Activated CD8-positive, alpha-beta memory T cell treated with anti-CD3 and anti-CD28 coated beads, Interleukin-2, amount 50 U/mL, for 1 hour (primary cell): ENCODE data around the gene FARP2.
"Not testable (repeated sequence)": the region's sequence is repeated elsewhere in the genome, so short reads cannot be mapped to it uniquely, and the experiment has no call there.

ENCODE experiments used
- DNase-seq: peaks from one replicate; pipeline ENCODE4 v3.0.0-alpha.2; 2020; ENCODE audit errors: extremely low read depth

The FARP2 gene

DNA sequence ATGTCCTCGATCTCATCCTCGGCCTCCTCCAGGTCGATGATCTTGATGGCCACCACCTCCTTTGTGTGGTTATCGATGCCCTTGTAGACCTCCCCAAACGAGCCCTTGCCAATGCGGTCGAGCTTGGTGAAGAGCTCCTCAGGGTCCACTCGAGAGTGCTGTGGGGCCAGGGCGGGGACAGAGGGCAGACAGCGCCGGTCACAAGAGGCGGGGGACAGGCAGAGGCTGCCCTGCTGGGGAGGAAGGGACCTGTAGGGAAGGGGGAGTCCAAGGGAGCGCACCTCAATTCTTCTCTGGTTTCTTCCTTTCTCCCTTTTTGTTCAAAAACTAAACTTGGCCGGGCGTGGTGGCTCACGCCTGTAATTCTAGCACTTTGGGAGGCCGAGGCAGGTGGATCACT, 145.5 kb downstream of the FARP2 start:
- no peak for DNase-seq

DNA sequence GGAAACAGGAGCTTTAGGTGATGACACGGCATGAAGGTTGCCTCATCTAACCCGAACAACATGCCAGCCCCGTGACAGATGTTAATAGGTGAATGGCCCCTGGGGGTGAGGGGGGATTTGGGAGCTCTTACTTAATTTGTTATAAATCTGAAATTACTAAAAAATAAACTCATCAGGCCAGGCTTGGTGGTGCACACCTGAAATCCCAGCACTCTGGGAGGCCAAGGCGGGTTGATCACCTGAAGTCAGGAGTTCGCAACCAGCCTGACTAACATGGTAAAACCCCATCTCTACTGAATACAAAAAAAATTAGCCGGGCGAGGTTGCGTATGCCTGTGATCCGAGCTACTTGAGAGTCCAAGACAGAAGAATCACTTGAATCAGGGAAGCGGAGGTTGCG, 146.2 kb downstream of the FARP2 start:
- DNase-seq: no peak

DNA sequence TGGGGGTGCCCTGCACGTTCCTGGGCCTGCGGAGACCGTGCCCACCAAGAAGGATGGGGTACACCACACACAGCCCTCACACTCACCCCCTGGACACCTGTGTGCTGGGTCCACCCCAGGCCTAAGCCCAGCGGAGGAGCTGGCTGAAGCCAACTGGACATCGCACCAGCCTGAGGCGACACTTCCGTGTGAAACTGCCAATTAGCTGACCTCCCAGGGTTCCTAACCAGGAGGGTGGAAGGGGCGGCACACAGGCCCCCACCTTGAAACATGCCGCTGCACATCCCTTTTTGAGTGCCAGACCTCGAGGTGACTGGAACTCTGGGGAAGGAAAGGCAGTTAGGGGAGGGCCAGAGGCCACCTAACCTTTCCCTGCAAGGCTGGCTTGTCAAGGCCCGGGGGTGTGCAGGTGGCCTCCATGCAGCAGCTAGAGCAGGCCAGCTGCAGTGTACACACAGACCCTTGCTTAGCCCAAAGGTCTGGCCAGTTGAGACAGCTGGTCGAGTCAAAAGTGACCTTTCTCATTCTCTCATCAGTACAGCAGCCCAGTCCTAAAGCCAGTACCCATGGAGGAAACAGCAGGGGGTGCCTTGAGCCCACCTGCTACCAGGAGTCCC, 147.8 kb downstream of the FARP2 start:
- DNase-seq: no peak

DNA sequence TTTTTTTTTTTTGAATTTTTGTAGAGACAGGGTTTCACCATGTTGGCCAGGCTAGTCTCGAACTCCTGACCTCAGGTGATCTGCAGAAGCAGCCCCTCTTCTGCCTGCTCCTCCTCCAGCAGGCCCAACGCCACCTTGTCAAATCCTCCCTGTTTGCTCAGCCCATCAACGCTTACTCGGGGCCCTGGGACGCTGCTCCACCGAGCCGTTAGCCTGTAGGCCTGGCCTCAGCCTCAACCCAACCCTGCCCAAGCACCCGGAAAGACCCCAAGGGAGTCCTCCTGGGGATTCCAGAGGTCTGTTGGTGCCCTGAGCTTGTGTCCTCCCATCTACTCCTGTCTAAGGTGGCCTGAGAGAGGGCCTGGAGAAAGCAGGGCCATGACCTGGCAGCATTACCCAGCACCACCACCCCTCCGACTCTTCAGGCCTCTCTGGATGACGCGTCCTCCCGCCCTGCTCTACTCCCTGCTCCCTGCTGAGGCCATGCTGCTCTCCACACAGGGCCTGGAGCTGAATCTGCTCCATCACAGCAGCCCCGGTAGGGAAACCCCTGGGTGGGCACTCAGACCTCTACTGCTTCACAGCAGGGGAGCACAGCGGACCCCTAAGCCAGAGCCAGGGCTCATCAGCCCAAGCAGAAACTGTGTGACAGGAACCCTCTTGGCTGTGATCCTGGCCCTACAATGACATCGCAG, 149.1 kb downstream of the FARP2 start:
- no peak for DNase-seq

DNA sequence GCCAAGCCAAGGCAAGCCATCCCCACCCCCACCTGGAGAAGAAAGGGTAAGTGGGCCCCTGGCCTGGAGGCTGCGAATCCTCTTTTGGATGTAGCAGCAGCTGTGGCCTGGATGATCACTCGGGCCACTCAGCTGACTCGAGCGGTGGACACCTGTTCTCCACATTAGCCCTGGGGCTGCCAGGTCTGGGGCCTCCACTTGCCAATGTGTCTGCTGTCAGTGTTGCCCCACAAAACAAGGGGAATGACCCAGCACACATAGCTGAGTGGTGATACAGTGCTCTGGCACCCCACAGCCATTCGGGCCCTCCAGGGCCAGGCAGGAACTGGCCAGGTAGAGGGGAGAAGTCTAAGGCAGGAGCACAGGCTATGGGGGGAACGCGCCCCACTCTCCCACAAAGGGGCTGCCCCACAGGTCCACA, 149.7 kb downstream of the FARP2 start:
- DNase-seq: no peak

DNA sequence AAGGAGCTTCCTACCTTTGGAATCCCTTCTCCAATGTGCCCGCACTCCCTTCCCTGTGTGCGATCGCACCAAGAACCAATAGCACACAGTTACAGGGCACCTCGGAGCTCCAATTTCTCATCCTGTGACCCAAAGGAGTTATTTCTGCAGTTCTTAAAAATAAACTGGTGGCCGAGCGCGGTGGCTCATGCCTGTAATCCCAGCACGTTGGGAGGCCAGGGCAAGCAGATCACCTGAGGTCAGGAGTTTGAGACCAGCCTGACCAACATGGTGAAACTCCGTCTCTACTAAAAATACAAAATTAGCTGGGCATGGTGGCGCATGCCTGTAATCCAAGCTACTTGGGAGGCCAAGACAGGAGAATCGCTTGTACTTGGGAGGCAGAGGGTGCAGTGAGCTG, 150.2 kb downstream of the FARP2 start:
- not testable (repeated sequence) for DNase-seq

DNA sequence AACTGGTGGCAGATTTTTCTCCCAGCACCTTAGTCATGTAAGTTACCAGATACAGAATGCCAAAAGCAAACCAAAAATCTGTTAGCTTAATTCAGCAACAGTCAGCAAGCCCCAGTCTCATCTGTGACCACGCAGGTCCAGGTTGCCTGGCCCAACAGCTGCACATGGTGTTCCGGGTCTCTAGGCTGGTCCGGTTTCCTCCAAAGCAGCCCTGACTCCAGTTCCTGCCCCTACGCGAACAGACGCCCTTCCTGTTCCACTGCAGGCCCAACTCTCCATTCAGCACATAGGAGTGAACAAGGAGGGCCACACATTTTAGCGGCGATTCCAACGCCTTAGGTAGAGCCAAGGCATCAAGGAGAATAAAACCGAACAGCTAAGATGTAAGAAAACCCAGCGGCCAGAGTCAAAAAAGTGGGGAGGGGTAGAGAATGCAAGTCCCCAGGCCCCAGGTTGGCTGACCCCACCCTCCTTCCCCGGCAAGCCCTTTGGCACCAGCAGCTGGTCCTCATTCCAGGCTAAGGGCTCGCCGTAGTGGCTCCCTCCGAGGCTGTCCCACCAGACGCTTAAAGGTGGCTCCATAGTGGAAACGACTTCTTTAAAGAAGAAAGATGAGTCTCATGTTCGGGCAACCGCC, 150.8 kb downstream of the FARP2 start:
- DNase-seq: no peak

DNA sequence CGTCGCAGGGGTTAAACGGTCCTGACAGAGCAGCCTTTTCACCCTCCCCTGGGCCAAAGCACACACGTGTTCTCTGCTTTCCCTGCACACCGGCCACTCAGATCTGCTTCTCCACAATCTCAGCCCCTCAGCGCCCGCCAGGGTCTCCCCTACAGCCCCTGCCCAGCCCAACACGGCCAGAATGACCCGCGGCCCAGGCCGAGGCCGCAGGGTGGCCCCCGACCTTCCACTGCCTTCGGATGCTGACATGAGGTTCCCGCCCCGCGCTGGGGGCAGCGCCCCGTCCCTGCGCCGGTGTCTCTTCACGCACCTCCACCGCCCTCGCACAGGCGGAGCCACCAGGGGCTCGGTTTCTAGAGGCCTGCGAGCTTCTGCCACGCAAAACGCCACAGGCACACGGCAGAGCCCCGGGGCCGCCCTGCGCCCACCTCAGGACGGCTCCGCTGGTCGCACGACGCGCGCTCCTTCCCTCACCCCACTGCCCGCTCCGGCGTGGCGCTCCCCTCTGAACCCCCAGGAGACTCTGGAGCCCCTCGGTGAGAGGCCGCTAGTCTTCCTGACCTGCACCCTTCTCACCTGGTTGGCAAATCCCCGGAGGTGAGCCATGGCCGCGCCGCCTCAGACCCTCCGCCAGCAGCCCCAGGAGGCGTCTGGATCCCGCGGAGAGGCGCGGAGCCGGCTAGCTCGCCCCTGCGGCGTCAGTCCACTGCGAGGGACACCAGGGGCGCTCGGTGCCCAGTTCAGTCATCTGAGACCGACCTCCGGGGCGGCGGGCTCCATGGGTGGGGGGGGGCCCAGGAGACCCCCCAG, 151.6 kb downstream of the FARP2 start:
- no peak for DNase-seq

DNA sequence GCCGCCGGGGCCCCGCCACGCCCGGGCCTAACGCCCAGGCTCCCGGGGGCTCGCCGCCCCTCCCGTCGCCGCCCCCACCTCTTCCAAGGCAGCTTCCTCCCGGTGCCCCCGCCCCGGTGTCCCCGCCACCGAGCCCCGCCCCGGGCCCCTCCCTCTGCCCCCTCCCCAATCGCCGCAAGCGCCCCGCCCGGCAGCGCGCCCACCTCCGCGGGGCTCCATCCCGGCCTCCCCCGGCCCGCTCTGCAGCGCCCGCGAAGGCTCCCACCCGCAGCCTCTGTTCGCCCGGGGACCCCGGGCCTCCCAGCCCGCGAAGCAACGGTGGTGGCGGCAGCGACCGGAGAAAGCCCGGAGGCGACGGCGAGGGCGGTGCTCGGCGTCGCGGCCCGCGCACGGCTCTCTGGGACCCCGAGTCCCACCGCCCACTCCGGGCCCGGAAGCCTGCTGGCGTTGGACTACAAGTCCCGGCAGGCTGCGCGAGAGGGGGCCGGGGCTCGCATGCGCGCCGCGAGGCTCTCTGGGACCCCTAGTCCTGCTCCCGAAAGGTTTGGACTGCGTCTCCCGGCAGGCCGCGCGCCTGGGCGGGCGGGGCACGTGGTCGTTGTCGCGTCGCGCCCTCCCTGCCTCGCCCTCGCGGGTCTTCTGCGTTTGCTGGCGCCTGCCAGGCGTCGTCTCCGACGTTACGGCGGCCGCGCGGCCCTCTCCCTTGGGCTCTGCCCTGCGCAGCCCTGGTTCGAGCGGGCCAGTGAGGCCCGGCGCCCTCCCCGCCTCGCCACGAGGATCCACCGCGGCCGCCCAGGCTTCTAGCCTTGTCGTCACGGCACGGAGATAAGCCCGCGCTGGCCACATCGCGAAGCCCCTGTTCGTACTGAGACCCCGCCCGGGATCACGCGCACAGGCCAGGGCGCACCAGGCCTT, 152.4 kb downstream of the FARP2 start, which contains the start of gene STK25:
Gene STK25 (minus strand): TSS at position 345 of the 915 bp plus-strand sequence. CDS start 549 bp downstream, outside the sequence.
- peak; percentile 88 for DNase-seq

DNA sequence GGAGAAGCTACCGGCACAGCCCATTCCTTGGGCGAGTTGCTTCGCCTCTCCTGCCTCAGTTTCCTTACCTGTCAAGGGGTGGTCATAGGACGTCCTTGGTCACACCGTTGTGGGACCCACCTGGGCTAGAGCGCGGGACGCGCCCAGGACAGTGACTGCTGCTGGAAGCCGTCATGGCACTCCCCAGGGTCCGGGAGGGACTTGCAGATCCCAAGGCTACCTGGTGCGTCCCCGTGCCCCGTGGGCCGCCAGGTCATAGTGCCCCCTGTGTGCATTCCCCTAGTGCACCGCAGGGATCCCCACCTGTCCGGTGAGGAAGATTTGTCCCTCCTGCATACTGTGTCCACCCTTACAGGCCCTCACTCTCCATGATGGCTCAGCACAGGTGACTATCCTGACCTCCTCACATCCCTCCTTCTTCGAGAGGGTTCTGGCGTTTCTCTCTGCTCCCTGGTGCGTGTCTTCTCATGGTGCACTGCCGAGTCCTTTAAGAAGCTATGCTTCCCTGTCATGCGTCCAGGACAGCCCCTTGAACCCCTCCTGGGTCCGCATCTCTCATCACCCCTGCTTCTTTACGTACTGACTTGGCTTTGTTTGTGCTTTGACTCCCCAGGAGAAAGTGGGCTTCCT, 153.2 kb downstream of the FARP2 start:
- DNase-seq: no peak

DNA sequence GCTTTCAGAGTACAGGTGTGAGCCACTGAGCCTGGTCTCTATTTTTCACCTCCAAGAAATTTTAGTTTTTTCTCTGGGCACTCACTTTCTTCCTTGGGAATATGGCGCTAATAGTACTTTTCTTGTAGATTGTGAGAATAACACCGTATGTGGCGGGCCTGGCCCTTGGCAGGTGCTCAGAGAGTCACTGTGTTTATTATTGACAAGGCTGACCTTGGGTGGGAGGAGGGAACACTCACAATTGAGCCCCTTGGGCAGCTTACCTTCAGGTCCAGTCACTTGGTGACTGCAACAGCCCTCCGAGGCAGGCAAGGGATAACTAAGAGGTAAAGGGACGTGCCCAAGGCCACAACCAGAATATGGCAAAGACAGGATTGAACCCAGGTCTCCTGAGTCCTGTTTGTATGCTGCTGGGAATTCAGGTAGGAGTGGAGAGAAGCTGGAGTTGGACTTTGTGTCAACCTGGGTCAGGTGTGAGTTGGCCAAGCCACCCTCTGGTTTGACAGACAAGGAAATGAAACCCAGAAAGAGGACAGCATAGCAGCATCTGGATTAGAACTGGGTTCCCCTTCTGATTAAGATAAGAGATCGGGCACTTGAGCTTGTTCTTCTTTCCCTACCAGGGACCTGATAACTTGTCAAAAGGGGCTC, 155.1 kb downstream of the FARP2 start:
- DNase-seq: no peak

DNA sequence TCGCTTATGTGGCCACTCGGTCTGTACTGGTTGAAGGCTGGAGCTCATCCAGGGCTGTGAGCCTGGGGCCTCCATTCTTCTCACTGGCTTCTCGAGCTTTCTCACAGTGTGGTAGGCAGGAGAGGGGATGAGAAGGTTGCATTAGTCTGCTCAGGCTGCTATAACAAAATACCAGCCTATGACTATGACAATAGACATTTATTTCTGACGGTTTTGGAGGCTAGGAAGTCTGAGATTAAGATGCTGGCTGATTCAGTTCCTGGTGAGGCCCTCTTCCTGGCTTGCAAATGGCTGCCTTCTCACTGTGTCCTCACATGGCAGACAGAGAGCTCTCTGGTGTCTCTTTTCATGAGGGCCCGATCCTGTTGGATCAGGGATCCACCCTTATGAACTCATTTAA, 158.5 kb downstream of the FARP2 start:
- no peak for DNase-seq

DNA sequence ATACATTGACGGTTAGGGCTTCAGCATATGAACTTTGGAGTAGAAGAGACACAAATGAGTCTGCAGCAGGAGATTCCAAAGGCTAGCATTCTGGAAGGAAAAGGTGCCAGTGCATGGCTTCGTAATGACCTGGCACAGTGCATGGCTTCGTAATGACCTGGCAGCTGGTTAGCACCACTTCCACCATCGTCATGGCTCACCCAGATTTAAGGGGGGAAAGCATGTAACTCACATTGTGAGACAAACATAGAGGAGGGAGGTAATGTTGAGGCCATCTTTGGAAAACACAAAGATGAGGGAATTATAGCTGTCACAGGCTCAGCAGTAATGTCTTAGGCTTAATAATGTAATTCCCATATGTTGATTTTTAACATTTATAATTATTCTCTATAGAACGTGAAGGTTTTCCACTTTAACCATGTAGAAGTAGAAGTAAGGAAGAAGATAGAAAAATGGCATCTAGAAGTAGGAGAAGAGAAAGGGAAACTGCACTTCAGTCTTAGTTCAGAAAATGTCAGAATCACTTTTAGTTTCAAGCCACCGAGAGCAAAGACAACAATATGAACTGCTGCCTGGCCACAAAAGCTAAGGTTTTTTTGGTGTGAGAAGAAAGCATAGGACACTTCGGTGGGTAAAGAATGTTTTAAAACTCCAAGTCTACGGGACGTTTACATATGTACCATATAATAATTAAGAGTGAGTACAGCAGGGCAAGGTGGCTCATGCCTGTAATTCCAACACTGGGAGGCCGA, 159.1 kb downstream of the FARP2 start:
- DNase-seq: no peak

DNA sequence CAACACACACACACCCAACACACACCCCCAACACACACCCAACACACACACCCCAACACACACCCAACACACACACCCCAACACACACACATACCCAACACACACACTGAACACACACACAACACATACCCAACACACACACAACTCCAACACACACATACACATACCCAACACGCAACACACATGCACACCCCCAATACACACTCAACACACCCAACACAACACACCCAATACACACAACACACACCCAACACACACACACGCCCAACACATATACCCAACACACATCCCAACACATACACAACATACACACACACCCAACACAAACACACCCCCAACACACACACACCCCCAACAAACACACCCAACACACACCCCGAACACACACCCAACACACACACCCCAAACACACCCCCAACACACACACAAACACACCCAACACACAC, 160.5 kb downstream of the FARP2 start:
- DNase-seq: no peak

DNA sequence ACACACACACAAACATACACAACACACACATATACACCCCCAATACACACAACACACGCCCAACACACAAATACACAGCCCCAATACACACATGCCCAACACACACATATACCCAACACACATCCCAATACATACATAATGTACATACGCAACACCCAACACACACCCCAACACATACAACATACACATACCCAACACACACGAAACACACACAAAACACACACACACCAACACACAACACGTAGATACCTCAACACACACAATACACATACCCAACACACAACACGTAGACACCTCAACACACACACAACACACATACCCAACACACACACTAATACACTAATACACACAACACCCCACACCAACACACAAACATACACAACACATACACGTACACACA, 161.2 kb downstream of the FARP2 start:
- DNase-seq: no peak

DNA sequence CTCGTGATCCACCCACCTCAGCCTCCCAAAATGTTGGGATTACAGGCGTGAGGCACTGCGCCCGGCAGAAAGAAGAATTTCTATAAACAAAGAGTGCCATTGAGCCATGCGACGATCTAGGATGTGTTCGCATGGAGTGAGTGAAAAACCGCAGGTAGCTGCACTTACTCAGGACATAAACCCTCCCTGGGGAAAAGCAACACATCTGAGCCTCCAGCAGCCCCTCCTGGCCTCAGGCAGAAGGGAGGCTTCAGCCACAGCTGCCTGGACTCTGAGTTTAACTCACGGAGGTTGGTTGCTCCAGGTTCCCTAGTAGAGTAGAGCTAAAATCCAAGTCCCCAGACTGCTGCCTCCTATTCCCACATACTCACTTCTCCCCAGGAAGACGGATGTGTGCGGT, 163.6 kb downstream of the FARP2 start:
- no peak for DNase-seq

DNA sequence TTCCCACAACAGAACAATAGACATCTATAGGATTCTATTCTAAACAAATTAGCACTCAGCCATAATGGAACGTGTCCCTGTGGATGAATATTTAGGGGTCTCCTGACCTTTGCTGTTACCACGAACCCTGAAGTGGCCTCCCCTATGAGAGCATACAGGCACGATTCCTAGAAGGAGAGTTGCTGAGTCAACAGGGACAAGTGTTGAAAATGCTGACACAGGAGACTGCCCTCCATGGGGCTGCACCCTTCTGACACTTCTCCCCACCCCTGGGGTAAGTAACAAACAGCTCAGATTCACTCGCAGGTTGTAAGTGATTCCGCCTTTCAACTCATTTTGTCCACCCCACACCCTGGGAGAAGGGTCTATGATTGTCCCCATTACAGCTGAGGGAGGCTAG, 166.4 kb downstream of the FARP2 start:
- no peak for DNase-seq

DNA sequence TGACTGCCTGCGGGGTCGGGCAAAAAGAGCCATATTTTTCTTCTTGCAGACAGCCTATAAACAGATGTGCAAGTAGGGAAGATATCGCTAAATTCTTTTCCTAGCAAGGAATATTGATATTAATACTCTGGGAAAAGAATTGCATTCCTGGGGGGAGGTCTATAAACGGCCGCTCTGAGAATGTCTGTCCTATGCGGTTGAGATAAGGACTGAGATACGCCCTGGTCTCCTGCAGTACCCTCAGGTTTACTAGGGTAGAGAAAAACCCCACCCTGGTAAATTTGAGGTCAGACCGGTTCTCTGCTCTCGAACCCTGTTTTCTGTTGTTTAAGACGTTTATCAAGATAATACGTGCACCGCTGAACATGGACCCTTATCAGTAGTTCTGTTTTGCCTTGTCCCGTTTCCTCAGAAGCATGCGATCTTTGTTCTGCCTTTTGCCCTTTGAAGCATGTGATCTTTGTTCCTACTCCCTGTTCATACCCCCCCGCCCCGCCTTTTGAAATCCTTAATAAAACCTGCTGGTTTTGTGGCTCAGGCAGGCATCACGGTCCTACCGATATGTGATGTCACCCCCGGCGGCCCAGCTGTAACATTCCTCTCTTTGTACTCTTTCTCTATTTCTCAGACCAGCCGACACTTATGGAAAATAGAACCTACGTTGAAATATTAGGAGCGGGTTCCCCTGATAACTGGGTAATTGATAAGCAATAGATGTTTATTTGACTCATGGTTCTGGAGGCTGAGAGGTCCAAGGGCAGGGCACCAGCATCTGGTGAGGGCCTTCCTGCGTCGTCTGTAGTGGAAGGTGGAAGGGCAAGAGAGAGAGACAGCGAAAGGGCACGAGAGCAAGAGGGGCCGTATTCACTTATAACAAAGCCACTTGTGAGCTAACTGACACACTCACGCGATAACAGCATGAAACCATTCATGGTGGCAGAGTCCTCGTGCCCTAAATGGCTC, 170.0 kb downstream of the FARP2 start:
- not testable (repeated sequence) for DNase-seq
